ENCODE measurements around the gene MOCOS.

The MOCOS gene

GRCh38 chr18:36311026-36311570 is 123.8 kb downstream of the MOCOS start:
- no peak for ATAC-seq
- H3K4me1 Mint-ChIP-seq: no peaks in the 10 kb centered on the region
- peaks cover 49% of the 10 kb centered on the region for H3K27me3 Mint-ChIP-seq
- H3K36me3 Mint-ChIP-seq: no peaks in the 10 kb centered on the region
- H3K4me3 Mint-ChIP-seq: no peak overlapping the region
- H3K27ac Mint-ChIP-seq: no peak overlapping the region
- H3K9me3 Mint-ChIP-seq: no peaks in the 10 kb centered on the region

GRCh38 chr18:36312806-36313395 is 125.6 kb downstream of the MOCOS start:
- H3K4me1 Mint-ChIP-seq: no peaks in the 10 kb centered on the region
- peaks cover 37% of the 10 kb centered on the region for H3K27me3 Mint-ChIP-seq
- no peak overlapping the region for H3K4me3 Mint-ChIP-seq
- ATAC-seq: no peak
- no peaks in the 10 kb centered on the region for H3K9me3 Mint-ChIP-seq
- H3K27ac Mint-ChIP-seq: no peak overlapping the region
- H3K36me3 Mint-ChIP-seq: no peaks in the 10 kb centered on the region

GRCh38 chr18:36314098-36314497 is 126.8 kb downstream of the MOCOS start:
- no peak for ATAC-seq
- H3K36me3 Mint-ChIP-seq: peaks cover 10% of the 10 kb centered on the region
- H3K27ac Mint-ChIP-seq: no peak overlapping the region
- H3K4me3 Mint-ChIP-seq: no peak overlapping the region
- H3K9me3 Mint-ChIP-seq: peaks cover 8% of the 10 kb centered on the region
- no peaks in the 10 kb centered on the region for H3K4me1 Mint-ChIP-seq
- H3K27me3 Mint-ChIP-seq: peaks cover 42% of the 10 kb centered on the region

- peaks cover 13% of the 10 kb centered on the region for H3K9me3 Mint-ChIP-seq
- H3K27me3 Mint-ChIP-seq: peaks cover 45% of the 10 kb centered on the region
- H3K27ac Mint-ChIP-seq: no peak overlapping the region
- peaks cover 13% of the 10 kb centered on the region for H3K36me3 Mint-ChIP-seq
- H3K4me1 Mint-ChIP-seq: no peaks in the 10 kb centered on the region
- H3K4me3 Mint-ChIP-seq: no peak overlapping the region
- ATAC-seq: no peak
These were observed 127.5 kb downstream of the MOCOS start for GRCh38 chr18:36314754-36315153.

GRCh38 chr18:36315736-36316135 is 128.4 kb downstream of the MOCOS start:
- H3K27ac Mint-ChIP-seq: no peak overlapping the region
- ATAC-seq: no peak
- H3K4me3 Mint-ChIP-seq: no peak overlapping the region
- H3K36me3 Mint-ChIP-seq: peaks cover 13% of the 10 kb centered on the region
- H3K27me3 Mint-ChIP-seq: peaks cover 46% of the 10 kb centered on the region
- peaks cover 16% of the 10 kb centered on the region for H3K9me3 Mint-ChIP-seq
- no peaks in the 10 kb centered on the region for H3K4me1 Mint-ChIP-seq

DNA sequence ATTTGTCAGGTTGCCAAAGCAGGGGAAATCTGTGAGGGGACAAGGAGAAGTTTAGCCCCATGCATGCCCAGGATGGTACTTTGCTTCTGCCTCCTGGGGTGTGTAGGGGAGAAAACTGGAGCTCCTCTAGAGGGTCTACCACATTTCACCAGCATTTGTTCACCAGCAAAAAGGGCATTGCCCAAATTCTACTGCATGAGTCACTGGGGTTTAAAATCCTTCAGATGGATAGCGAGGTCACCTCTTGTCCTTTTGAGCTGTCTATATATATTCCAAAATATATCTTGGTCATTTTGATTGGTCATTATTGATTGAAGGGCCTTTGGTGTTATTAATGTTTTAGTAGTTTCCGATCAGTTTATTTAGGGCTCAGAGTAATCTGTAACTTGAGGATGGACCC is 128.9 kb downstream of the MOCOS start:
- H3K9me3 Mint-ChIP-seq: peaks cover 16% of the 10 kb centered on the region
- no peak overlapping the region for H3K27ac Mint-ChIP-seq
- no peak overlapping the region for H3K4me3 Mint-ChIP-seq
- peaks cover 13% of the 10 kb centered on the region for H3K36me3 Mint-ChIP-seq
- ATAC-seq: no peak
- no peaks in the 10 kb centered on the region for H3K4me1 Mint-ChIP-seq
- peaks cover 46% of the 10 kb centered on the region for H3K27me3 Mint-ChIP-seq

All from stimulated activated memory B cell treated with anti-CD40 and anti-IgM and Interleukin-4, amounts not matched to agents 10 μg/mL and 1 μg/mL and 100 μg/mL, for 72 hours (primary cell).